Activated CD4-positive, CD25-positive, alpha-beta regulatory T cell treated with anti-CD3 and anti-CD28 coated beads, Interleukin-2, amount 50 U/mL, for 24 hours (primary cell): ENCODE results near the gene SHKBP1.
"Not testable (repeated sequence)": the region's sequence is repeated elsewhere in the genome, so short reads cannot be mapped to it uniquely, and the experiment has no call there.

Source experiments
- ATAC-seq, 2 donors: fragments of 150-1000 bp; cut with Tn5 transposase; one replicate each; pipeline ENCODE4 v1.10.0; 2021; ENCODE audit warnings: mild to moderate bottlenecking in 1 of 2, moderate library complexity in 1 of 2

Gene SHKBP1

GRCh38 chr19:40616178-40616577 is 39.5 kb downstream of the SHKBP1 start:
- ATAC-seq: no peak

- no peak for ATAC-seq
These were observed 40.3 kb downstream of the SHKBP1 start for GRCh38 chr19:40616941-40617340.

DNA sequence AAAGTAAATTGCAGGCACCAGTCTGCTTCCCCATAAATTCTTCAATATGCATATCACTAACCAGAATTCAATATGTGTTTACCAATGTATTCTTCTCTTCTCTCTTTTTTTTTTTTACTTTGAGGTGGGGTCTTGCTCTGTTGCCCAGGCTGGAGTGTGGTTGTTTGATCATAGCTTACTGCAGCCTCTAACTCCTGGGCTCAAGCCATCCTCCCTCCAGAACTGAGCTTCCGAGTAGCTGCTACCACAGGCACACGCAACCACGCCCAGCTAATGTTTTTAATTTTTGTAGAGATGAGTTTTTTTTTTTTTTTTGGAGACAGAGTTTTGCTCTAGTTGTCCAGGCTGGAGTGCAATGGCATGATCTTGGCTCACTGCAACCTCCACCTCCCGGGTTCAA is 41.3 kb downstream of the SHKBP1 start:
- ATAC-seq: no peak

GRCh38 chr19:40619333-40620160 is 42.9 kb downstream of the SHKBP1 start:
- ATAC-seq: no peak

DNA sequence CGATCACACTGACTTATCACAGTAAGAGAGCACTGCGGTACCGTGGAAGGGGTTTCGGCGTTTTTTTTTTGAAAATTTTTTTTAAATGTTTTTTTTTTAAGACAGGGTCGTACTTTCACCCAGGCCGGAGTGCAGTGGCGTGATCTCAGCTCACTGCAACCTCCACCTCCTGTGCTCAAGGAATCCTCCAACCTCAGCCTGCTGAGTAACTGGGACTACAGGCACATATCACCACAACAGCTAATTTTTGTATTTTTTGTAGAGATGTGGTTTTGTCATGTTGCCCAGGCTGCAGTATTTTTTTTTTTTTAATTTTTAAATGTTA is 43.5 kb downstream of the SHKBP1 start:
- ATAC-seq: no peak

DNA sequence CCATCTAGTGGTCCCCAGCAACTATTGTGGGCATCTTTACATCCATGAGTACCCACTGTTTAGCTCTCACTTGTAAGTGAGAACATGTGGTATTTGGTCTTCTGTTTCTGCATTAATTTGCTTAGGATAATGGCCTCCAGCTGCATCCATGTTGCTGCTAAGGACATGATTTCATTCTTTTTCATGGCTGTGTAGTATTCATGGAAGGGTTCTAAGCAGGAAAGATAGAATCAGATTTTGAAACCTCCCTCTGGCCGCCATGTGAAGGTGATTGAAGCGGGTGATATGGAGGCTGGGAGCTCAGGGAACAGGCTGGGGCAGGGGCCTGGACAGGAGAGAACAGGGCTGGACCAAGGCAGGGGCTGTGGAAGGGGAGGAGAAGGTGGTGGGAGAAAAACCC is 44.6 kb downstream of the SHKBP1 start:
- no peak for ATAC-seq

GRCh38 chr19:40621966-40622772 is 45.5 kb downstream of the SHKBP1 start:
- no peak for ATAC-seq

DNA sequence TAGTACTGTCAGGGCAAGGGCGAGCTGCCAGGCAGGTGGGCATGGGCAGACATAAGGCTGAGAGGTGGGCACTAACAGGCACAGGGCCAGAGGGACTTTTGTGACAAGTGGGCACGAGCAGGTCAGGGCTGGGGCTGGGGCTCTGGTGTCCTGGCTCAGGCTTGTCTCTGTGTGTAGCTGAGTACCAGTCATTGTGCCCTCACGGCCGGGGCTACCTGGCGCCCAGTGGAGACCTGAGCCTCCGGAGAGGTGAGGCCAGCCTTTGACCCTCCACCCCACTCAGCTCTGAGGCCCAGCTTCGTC is 46.1 kb downstream of the SHKBP1 start:
- ATAC-seq: no peak

- no peak for ATAC-seq
These were observed 47.0 kb downstream of the SHKBP1 start for GRCh38 chr19:40623403-40624251.

GRCh38 chr19:40624369-40625153 is 47.9 kb downstream of the SHKBP1 start:
- not testable (repeated sequence) for ATAC-seq

- ATAC-seq: no peak
These were observed 48.9 kb downstream of the SHKBP1 start for GRCh38 chr19:40625406-40626120.

GRCh38 chr19:40626918-40627317 is 50.2 kb downstream of the SHKBP1 start:
- no peak for ATAC-seq

DNA sequence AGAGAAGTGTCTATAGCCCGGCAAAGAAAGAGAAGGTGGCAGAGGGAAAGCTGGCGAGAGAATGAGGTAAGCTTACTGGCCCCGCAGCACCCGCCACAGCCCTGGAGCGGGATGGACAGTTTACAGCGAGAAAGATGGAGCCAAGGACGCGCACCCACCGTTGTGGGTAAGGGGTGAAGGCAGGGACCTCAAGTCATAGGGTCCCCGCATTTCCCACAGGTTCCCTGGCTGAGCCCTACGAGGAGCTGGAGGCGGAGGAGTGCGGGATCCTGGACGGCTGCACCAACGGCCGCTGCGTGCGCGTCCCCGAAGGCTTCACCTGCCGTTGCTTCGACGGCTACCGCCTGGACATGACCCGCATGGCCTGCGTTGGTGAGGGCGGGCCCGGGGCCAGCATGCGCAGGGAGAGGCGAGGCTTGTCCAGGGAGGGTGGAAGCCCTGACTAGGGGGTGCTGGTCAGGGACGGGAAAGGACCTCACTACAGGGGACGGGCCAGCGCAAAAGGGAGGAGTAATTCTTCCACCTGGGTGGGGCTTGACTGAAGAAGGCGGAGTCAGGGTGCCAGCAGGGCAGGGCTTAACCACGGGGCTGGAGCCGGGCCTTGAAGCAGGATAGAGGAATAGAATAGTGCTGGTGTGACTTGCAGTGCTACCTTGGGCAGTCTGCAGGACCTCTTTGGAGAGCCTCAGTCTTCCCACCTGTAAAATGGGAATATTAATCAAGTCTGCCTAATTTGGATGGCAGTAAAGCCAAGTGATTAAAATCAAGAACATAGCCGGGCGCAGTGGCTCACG is 51.0 kb downstream of the SHKBP1 start:
- no peak for ATAC-seq

GRCh38 chr19:40629346-40629745 is 52.7 kb downstream of the SHKBP1 start:
- ATAC-seq: no peak

DNA sequence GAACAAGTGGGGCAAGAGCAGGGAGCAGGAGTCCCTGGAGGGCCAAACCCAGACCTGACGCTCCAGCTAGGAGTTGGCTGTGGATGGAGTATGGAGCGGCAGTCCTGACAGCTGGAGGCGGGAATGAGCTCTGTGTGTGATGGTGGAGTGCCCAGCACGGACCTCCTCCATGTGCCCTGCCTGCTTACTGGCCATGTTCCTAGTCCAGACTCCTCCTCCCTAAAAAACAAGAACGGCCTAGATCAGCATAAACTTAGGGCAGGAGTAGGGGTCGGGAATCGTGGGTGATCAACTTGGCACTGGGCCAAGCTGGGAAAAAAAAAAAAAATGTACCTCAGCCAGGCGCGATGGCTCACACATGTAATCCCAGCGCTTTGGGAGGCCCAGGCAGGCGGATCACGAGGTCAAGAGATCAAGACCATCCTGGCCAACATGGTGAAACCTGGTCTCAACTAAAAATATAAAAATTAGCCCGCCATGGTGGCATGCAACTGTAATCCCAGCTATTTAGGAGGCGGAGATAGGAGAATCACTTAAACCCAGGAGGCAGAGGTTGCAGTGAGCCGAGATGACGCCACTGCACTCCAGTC is 54.0 kb downstream of the SHKBP1 start:
- ATAC-seq: no peak

GRCh38 chr19:40632311-40633036 is 55.8 kb downstream of the SHKBP1 start:
- ATAC-seq: no peak

DNA sequence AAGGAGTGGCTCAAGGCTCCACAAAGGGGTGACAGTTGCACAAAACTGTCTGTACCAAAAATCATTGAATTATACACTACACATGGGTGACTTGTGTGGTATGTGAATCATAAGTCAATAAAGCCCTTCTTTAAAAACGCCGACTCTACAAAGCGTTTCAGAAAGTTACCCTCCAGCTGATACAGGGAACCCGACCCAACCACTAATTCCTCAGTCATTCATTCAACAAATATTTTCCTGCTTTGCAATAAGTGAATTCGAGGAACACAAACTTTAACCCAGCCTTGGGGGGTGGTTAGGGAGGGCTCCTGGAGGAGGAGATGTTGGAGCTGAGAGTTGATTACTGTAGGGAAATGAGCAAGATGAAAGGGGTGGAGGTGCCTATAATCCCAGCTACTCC is 56.5 kb downstream of the SHKBP1 start:
- no peak for ATAC-seq

DNA sequence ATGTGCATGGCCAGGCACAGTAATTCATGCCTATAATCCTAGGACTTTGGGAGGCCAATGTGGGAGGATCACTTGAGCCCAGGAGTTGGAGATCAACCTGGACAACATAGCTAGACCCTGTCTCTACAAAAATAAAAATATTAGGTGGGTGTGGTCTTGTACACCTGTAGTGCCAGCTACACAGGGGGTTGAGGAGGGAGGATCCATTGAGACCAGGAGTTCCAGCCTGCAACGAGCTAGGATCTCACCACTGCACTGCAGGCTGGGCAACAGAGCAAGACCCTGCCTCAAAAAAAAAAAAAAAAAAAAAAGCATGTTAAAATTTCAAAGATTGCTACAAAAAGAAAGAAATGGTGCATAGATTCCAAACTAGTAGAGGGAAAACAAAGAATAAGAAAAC is 61.7 kb downstream of the SHKBP1 start:
- ATAC-seq: no peak

- ATAC-seq: no peak
These were observed 62.9 kb downstream of the SHKBP1 start for GRCh38 chr19:40639638-40639982.

GRCh38 chr19:40640744-40641143 is 64.1 kb downstream of the SHKBP1 start:
- no peak for ATAC-seq
